ENCODE measurements around the gene ITGB3.
"Not testable (repeated sequence)": the region's sequence is repeated elsewhere in the genome, so short reads cannot be mapped to it uniquely, and the experiment has no call there.

The ITGB3 gene

DNA sequence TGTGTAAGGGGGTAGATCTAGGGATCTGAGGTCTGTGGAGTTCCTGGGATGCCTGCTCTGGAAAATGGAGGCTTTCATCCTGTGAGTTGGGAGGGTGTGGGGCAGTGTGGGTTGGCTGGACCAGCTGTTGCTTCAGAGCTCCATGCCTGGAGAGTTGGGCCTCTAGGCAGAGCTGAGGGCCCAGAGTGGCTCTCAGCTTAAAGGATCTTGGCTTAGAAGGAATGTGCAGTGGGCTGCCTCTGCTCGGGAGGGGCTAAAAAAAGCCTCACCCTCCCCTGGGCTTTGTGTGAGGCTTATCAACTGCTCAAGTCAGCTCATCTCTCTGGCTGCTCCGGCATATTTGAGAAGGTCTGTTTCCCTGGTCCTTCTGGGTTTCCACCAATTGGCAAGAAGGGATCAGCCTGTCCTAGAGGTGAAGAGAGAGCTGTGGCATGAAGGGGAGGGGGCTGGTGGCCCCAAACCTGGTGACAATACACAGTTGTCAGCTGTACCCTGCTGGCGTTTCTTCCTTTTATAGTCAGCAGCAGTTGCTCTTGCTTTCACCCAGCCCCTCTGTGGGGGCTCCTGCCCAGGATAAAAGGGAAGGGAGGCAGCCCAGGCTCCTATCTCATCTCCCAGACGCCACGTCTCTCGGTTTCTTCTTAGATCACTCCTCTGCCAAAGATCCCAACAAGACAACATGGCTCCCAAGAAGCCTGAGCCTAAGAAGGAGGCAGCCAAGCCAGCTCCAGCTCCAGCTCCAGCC lies 44.7 kb upstream of the ITGB3 start, which contains the start of gene MYL4:
TSS of gene MYL4 (plus strand) at position 605 of the 745 bp plus-strand sequence. CDS start at position 680, 75 bp downstream.
- H3K4me3 ChIP-seq (ENCODE audit: low read depth, low read length) = no peak within 1 kb of the TSS
- no peak for TF ChIP-seq CTCF (IDR thresholded peaks at IDR 0.05; ENCODE audit: borderline replicate concordance, insufficient read depth, low read depth, low read length)

DNA sequence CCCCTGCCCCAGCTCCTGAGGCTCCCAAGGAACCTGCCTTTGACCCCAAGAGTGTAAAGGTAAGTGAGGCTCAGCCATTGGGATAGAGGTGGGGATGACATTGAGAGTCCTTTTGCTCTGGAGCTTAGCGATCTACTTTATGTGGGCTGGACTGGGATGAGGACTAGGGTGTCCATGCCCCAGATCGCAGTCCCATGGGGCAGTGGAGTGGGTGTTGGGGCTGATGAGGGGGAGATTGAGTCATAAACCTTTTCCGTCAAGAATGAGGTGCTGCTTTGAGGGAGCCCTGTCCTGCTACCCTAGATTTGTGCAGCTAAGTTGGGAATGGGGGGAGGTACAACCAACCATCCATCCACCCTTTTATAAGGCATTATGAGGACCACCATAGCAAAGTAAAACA lies 44.1 kb upstream of the ITGB3 start:
- no peak overlapping the region for H3K4me3 ChIP-seq (ENCODE audit: low read depth, low read length)
- TF ChIP-seq CTCF (IDR thresholded peaks at IDR 0.05; ENCODE audit: borderline replicate concordance, insufficient read depth, low read depth, low read length) = no peak

DNA sequence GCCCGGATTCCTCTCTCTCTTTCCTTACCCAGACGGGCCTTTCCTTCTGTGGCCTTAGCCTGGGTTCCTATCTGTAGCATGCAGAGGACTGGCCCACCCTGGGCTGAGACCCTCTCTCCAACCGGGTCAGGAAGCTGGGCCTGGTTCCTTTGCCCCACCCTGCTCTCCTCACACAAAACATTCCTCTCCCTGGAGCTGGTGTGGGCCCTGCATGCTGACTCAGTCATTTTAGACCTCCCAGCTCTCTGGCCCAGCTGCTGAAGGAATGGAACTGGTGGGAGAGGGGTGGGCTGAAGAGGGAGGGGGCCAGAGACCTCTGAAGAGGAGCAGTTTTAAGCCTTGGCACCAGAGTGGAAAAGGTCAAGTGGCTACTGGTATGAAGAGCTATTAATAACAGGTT lies 43.5 kb upstream of the ITGB3 start:
- TF ChIP-seq CTCF (IDR thresholded peaks at IDR 0.05; ENCODE audit: borderline replicate concordance, insufficient read depth, low read depth, low read length) = no peak
- H3K4me3 ChIP-seq (ENCODE audit: low read depth, low read length) = no peak overlapping the region

GRCh38 chr17:47210779-47211178 lies 42.8 kb upstream of the ITGB3 start:
- TF ChIP-seq CTCF (IDR thresholded peaks at IDR 0.05; ENCODE audit: borderline replicate concordance, insufficient read depth, low read depth, low read length) = no peak
- no peak overlapping the region for H3K4me3 ChIP-seq (ENCODE audit: low read depth, low read length)

- no peak overlapping the region for H3K4me3 ChIP-seq (ENCODE audit: low read depth, low read length)
- TF ChIP-seq CTCF (IDR thresholded peaks at IDR 0.05; ENCODE audit: borderline replicate concordance, insufficient read depth, low read depth, low read length) = no peak
These were observed 41.2 kb upstream of the ITGB3 start for GRCh38 chr17:47212458-47212857.

DNA sequence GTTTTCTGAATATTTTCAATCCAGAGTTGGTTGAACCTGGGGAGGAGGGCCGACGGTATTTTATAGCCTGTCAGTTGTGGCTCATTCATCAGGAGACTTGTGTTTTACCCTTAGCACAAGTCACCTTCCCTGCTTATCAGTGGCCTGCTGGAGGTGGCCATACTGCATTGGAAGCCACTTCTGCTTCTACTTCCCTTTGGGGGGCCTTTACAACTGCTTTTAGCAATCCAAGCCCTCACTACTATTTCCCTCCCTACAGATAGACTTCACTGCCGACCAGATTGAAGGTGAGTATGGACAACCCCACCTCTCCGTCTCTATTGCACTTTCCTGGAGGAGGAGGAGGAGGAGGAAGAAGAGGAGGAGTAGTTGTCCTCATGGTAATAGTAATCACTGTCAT lies 40.1 kb upstream of the ITGB3 start:
- H3K4me3 ChIP-seq (ENCODE audit: low read depth, low read length) = no peak overlapping the region
- no peak for TF ChIP-seq CTCF (IDR thresholded peaks at IDR 0.05; ENCODE audit: borderline replicate concordance, insufficient read depth, low read depth, low read length)

DNA sequence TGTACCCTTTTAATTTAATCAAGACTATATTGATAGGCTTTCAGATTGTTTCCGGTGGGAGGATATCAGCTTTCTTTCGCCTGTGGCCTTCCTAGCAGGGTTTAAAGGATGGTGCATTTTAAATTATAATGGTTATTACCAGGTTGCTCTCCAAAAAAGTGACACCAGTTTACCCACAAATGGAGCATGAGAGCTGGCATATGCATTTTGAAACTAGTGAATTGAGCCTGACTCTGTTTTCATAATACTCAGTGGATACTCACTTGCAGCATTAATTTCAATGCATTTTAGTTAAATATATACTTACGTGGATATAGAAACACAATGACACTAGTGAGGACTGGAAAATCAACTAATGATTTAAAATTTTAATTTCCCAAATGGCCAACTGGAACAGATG lies 38.7 kb upstream of the ITGB3 start:
- TF ChIP-seq CTCF (IDR thresholded peaks at IDR 0.05; ENCODE audit: borderline replicate concordance, insufficient read depth, low read depth, low read length) = no peak
- no peak overlapping the region for H3K4me3 ChIP-seq (ENCODE audit: low read depth, low read length)

DNA sequence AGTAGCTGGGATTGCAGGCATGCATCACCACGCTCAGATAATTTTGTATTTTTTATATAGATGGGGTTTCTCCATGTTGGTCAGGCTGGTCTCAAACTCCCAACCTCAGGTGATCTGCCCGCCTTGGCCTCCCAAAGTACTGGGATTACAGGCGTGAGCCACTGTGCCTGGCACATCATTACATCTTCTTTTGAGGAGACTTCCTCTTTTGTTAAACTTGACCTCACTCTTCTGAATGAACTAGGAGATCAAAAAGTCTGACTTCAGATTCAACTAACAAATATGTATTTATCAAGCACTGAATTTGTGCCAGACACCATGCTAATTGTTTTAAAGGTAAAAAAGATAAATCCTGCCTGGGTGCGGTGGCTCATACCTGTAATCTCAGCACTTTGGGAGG lies 36.8 kb upstream of the ITGB3 start:
- H3K4me3 ChIP-seq (ENCODE audit: low read depth, low read length) = not testable (repeated sequence)

DNA sequence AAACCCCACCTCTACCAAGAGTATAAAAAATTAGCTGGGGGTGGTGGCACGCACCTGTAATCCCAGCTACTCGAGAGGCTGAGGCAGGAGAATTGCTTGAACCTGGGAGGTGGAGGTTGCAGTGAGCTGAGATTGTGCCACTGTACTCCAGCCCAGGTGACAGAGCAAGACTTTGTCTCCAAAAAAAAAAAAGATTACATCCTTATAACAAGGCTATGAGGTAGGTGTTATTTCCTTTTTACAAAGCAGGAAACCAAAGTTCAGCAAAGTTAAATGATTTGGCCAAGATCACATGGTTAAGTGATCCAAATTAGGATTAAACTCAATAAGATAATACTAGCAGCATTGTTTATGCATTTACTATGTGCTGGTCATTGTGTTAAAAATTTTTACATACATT lies 36.3 kb upstream of the ITGB3 start:
- not testable (repeated sequence) for H3K4me3 ChIP-seq (ENCODE audit: low read depth, low read length)
